ENCODE data around the gene YAF2.

DNA sequence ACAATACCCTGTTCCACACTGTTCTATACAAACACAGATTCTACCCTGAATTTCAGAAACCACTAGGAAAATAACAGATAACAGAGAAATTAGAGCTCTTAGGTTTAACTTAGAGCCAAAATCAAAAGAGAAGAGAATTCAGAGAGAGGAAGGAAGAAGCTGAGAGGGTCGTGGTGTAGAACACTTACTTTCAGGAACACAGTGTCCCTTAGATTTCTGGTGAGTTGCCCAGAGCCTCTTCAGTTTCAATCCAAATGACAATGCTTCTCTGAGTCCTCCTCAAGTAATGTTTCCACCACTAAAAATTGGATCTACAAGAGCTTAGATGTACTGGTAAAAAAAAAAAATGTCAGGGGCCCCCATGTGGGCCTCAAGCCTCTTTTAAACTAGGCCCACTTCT lies 2.6 kb downstream of the YAF2 start:
- TF ChIP-seq, protein P1, sequence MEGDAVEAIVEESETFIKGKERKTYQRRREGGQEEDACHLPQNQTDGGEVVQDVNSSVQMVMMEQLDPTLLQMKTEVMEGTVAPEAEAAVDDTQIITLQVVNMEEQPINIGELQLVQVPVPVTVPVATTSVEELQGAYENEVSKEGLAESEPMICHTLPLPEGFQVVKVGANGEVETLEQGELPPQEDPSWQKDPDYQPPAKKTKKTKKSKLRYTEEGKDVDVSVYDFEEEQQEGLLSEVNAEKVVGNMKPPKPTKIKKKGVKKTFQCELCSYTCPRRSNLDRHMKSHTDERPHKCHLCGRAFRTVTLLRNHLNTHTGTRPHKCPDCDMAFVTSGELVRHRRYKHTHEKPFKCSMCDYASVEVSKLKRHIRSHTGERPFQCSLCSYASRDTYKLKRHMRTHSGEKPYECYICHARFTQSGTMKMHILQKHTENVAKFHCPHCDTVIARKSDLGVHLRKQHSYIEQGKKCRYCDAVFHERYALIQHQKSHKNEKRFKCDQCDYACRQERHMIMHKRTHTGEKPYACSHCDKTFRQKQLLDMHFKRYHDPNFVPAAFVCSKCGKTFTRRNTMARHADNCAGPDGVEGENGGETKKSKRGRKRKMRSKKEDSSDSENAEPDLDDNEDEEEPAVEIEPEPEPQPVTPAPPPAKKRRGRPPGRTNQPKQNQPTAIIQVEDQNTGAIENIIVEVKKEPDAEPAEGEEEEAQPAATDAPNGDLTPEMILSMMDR (IDR thresholded peaks at IDR 0.05) = no peak
- no peak for TF ChIP-seq POLR2A (IDR thresholded peaks at IDR 0.05)
